HG03354 (cell line): ENCODE data around the gene POLN.
"Not testable (repeated sequence)": the region's sequence is repeated elsewhere in the genome, so short reads cannot be mapped to it uniquely, and the experiment has no call there.

Experiments used
- ATAC-seq: cut with Tn5 transposase; IDR thresholded peaks from one replicate; pipeline ENCODE4 v1.9.1; 2021; ENCODE audit warnings: mild to moderate bottlenecking; ENCODE audit not compliant: unreplicated experiment, poor library complexity, severe bottlenecking

Gene POLN

GRCh38 chr4:2177443-2178093 is 64.4 kb downstream of the POLN start:
- no peak for ATAC-seq

GRCh38 chr4:2175990-2176698 is 65.8 kb downstream of the POLN start:
- no peak for ATAC-seq

- ATAC-seq = no peak
Measured at GRCh38 chr4:2174061-2174460, 67.9 kb downstream of the POLN start.

- ATAC-seq = no peak
Measured at GRCh38 chr4:2172627-2173231, 69.2 kb downstream of the POLN start.

- no peak for ATAC-seq
Measured at GRCh38 chr4:2172161-2172560, 69.8 kb downstream of the POLN start.

- no peak for ATAC-seq
Measured at GRCh38 chr4:2168469-2169319, 73.2 kb downstream of the POLN start.

- ATAC-seq = no peak
Measured at GRCh38 chr4:2166253-2166652, 75.7 kb downstream of the POLN start.

- no peak for ATAC-seq
Measured at GRCh38 chr4:2165391-2165790, 76.5 kb downstream of the POLN start.

GRCh38 chr4:2163311-2163821 is 78.6 kb downstream of the POLN start:
- no peak for ATAC-seq

- ATAC-seq = not testable (repeated sequence)
Measured at GRCh38 chr4:2161092-2161703, 80.7 kb downstream of the POLN start.

- no peak for ATAC-seq
Measured at GRCh38 chr4:2159931-2160330, 82.0 kb downstream of the POLN start.

GRCh38 chr4:2155246-2155645 is 86.7 kb downstream of the POLN start:
- no peak for ATAC-seq

GRCh38 chr4:2154215-2154740 is 87.6 kb downstream of the POLN start:
- no peak for ATAC-seq

GRCh38 chr4:2151544-2151943 is 90.4 kb downstream of the POLN start:
- ATAC-seq = no peak

GRCh38 chr4:2150076-2150475 is 91.8 kb downstream of the POLN start:
- no peak for ATAC-seq

GRCh38 chr4:2142630-2143427 is 99.1 kb downstream of the POLN start:
- no peak for ATAC-seq

- no peak for ATAC-seq
Measured at GRCh38 chr4:2141762-2142451, 100.0 kb downstream of the POLN start.
